ENCODE measurements around the gene WFIKKN1. TPM values are rescaled to one million over a fixed set of nuclear protein-coding genes. Genes with fewer than 3 reads are reported as not detected.

Gene WFIKKN1
- total and polyA plus RNA-seq, 2 of the 13 experiments (the other 11 are each of a cell fraction or from before 2014, with no cell fraction given), result 1.7 to 4.9 TPM

DNA sequence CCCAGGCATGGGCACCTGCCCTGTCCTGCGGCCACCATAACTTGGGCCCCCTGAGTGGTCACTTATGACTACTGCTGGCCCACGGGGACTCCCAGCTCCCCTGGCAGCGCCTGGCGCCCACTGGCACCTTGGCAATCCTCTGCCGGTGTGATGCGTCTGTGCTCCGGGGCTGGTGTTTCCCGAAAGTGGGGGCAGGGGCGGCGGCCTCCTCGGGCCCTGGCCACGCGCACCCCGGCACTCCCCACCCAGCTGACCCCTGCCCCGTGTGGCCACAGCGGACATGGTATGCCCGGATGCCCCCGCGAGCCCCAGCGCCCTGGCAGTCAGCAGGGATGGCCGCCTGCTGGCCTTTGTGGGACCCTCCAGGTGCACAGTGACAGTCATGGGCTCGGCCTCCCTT, 26.7 kb downstream of the WFIKKN1 start:
- ATAC-seq (no peak), FAIRE-seq (no peak), DNase-seq (ENCODE audit: low spot score) (no peak)
- H4K20me1 ChIP-seq (ENCODE audit: insufficient read depth, low read length), result no peaks in the 10 kb centered on the region
- in situ Hi-C loops (cut with HindIII; ENCODE audit: extremely low pct_ligation_motif_present, low pct_unique_long_range_greater_than_20kb), result no loop called here
- no peaks in the 10 kb centered on the region for H3K9me3 ChIP-seq (ENCODE audit: low read length)
- no peaks in the 10 kb centered on the region for H3K27me3 ChIP-seq (ENCODE audit: control insufficient read depth in 1 of 2, insufficient read depth in 2 of 2, low read length in 2 of 2)
- ChIA-PET CTCF (ENCODE audit: low intra/inter-chr PET ratio, low total read pairs) (no interaction called here), POLR2A (no interaction called here)
- H3K4me2 ChIP-seq (ENCODE audit: low read depth, low read length), result no peak overlapping the region
- no peak overlapping the region for H3K9ac ChIP-seq (ENCODE audit: insufficient read depth, low read depth, low read length)
- TF ChIP-seq ZNF441 (CRISPR knock-in tag; IDR thresholded peaks at IDR 0.05; ENCODE audit: borderline replicate concordance) (no peak), ZFP36L1 (CRISPR knock-in tag; IDR thresholded peaks at IDR 0.05) (no peak), RBFOX2 (IDR thresholded peaks at IDR 0.05; ENCODE audit: low read depth, low read length) (0 out of 2 replicates have a peak, but pooled peaks have one; percentile 21), ZNF660 (CRISPR knock-in tag; IDR thresholded peaks at IDR 0.05; ENCODE audit: borderline replicate concordance, low read depth) (no peak)
- H3K79me2 ChIP-seq (ENCODE audit: insufficient read depth, low read length), result no peaks in the 10 kb centered on the region
- peaks cover 22% of the 10 kb centered on the region for H3K4me1 ChIP-seq (ENCODE audit: insufficient read depth, low read length)
- no CpG with 5 or more reads among the region's 22 CpGs for WGBS (ENCODE audit: low lambda C conversion rate)
- no peak overlapping the region for H3K4me3 ChIP-seq (replicated peaks in 1 of 3; ENCODE audit: insufficient read depth in 1 of 3, low read depth in 2 of 3, low read length in 3 of 3)
- intact Hi-C loops (cut with micrococcal nuclease; ENCODE audit: unreplicated experiment), result no loop called here
- H2AFZ ChIP-seq (ENCODE audit: low read length), result no peak overlapping the region
- H3K36me3 ChIP-seq (replicated peaks in 1 of 2; ENCODE audit: control insufficient read depth in 1 of 2, insufficient read depth in 2 of 2, low read length in 2 of 2), result peaks cover 2 to 3% of the 10 kb centered on the region in 2 experiments; a peak in 1 of 5 replicates
- no peak overlapping the region for H3K27ac ChIP-seq (ENCODE audit: extremely low read length, insufficient read depth, low read length)
- BruUV-seq (replicated peaks), result no TSS peak

DNA sequence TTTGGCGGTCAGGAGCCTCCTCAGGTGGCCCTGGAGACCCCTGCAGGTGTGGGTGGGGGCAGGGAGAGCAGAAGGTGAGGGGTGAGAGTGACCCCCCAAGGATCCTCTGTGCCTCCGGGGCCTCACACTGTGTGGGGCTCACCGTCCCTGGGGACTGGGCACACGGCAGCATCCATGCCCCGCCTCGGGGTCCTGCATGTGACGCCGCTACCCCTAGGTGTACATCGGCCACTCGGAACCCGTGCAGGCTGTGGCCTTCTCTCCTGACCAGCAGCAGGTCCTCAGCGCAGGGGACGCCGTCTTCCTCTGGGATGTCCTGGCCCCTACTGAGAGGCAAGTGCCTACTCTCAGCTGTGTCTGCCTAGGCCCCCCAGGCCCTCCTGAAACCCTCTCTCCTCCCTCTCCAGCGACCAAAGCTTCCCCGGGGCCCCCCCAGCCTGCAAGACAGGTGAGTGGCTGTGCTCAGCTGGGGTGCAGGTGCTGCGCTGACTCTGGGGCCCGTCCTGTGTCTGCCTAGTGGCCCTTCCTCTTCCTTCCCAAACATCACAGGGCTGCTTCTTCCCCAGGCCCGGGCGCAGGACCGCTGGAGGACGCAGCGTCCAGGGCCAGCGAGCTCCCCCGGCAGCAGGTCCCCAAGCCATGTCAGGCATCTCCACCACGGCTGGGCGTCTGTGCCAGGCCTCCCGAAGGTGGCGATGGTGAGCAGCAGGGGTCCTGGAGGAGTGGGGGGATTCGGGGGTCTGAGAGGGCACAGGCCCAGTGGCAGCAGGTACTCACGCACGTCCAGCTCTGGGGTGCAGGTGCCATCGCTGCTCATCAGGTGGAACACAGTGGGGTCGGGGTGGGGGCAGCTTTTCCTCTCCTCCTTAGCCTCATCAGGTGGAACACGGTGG, 28.1 kb downstream of the WFIKKN1 start:
- ChIA-PET CTCF (ENCODE audit: low intra/inter-chr PET ratio, low total read pairs) (interaction anchor here (1.3 kb wide), 1 partner anchor 9 kb away, joined by 4 read pairs; the partner anchor contains the start of gene RHOT2), POLR2A (no interaction called here)
- peaks cover 2 to 3% of the 10 kb centered on the region in 2 experiments; a peak in 1 of 5 replicates for H3K36me3 ChIP-seq (replicated peaks in 1 of 2; ENCODE audit: control insufficient read depth in 1 of 2, insufficient read depth in 2 of 2, low read length in 2 of 2)
- TF ChIP-seq ZFP82 (CRISPR knock-in tag; IDR thresholded peaks at IDR 0.05; ENCODE audit: borderline replicate concordance), result no peak
- TF ChIP-seq ZNF564 (CRISPR knock-in tag; IDR thresholded peaks at IDR 0.05), result no peak
- TF ChIP-seq, protein P1, sequence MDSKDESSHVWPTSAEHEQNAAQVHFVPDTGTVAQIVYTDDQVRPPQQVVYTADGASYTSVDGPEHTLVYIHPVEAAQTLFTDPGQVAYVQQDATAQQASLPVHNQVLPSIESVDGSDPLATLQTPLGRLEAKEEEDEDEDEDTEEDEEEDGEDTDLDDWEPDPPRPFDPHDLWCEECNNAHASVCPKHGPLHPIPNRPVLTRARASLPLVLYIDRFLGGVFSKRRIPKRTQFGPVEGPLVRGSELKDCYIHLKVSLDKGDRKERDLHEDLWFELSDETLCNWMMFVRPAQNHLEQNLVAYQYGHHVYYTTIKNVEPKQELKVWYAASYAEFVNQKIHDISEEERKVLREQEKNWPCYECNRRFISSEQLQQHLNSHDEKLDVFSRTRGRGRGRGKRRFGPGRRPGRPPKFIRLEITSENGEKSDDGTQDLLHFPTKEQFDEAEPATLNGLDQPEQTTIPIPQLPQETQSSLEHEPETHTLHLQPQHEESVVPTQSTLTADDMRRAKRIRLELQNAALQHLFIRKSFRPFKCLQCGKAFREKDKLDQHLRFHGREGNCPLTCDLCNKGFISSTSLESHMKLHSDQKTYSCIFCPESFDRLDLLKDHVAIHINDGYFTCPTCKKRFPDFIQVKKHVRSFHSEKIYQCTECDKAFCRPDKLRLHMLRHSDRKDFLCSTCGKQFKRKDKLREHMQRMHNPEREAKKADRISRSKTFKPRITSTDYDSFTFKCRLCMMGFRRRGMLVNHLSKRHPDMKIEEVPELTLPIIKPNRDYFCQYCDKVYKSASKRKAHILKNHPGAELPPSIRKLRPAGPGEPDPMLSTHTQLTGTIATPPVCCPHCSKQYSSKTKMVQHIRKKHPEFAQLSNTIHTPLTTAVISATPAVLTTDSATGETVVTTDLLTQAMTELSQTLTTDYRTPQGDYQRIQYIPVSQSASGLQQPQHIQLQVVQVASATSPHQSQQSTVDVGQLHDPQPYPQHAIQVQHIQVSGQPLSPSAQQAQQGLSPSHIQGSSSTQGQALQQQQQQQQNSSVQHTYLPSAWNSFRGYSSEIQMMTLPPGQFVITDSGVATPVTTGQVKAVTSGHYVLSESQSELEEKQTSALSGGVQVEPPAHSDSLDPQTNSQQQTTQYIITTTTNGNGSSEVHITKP (CRISPR knock-in tag; IDR thresholded peaks at IDR 0.05; ENCODE audit: low read depth), result no peak
- no peak for TF ChIP-seq RFXANK (CRISPR knock-in tag; IDR thresholded peaks at IDR 0.05)
- no peak for TF ChIP-seq PHF21A (CRISPR knock-in tag; IDR thresholded peaks at IDR 0.05)
- TF ChIP-seq, protein P2, sequence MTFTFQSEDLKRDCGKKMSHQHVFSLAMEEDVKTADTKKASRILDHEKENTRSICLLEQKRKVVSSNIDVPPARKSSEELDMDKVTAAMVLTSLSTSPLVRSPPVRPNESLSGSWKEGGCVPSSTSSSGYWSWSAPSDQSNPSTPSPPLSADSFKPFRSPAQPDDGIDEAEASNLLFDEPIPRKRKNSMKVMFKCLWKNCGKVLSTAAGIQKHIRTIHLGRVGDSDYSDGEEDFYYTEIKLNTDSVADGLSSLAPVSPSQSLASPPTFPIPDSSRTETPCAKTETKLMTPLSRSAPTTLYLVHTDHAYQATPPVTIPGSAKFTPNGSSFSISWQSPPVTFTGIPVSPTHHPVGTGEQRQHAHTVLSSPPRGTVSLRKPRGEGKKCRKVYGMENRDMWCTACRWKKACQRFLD (CRISPR knock-in tag; IDR thresholded peaks at IDR 0.05; ENCODE audit: borderline replicate concordance), result no peak
- H3K4me1 ChIP-seq (ENCODE audit: insufficient read depth, low read length), result peaks cover 8% of the 10 kb centered on the region
- in situ Hi-C loops (cut with HindIII; ENCODE audit: extremely low pct_ligation_motif_present, low pct_unique_long_range_greater_than_20kb) (no loop called here), intact Hi-C loops (cut with micrococcal nuclease; ENCODE audit: unreplicated experiment) (no loop called here)
- ATAC-seq (no peak), DNase-seq (ENCODE audit: low spot score) (no peak), FAIRE-seq (no peak)
- H4K20me1 ChIP-seq (ENCODE audit: insufficient read depth, low read length), result no peaks in the 10 kb centered on the region
- no TSS peak for BruUV-seq (replicated peaks)
- H3K4me2 ChIP-seq (ENCODE audit: low read depth, low read length), result no peak overlapping the region
- H3K4me3 ChIP-seq (replicated peaks in 1 of 3; ENCODE audit: insufficient read depth in 1 of 3, low read depth in 2 of 3, low read length in 3 of 3), result no peak overlapping the region
- WGBS (ENCODE audit: low lambda C conversion rate), result 97% methylated on average over 16 of the region's 35 CpGs
- H3K27ac ChIP-seq (ENCODE audit: extremely low read length, insufficient read depth, low read length), result no peak overlapping the region
- no peak overlapping the region for H2AFZ ChIP-seq (ENCODE audit: low read length)
- H3K9ac ChIP-seq (ENCODE audit: insufficient read depth, low read depth, low read length), result no peak overlapping the region
- H3K79me2 ChIP-seq (ENCODE audit: insufficient read depth, low read length), result no peaks in the 10 kb centered on the region
- H3K27me3 ChIP-seq (ENCODE audit: control insufficient read depth in 1 of 2, insufficient read depth in 2 of 2, low read length in 2 of 2), result no peaks in the 10 kb centered on the region
- no peaks in the 10 kb centered on the region for H3K9me3 ChIP-seq (ENCODE audit: low read length)
